Tibial nerve (tissue), 4 donors: Measurements from ENCODE around the gene SETDB2. TPM values are rescaled to one million over a fixed set of nuclear protein-coding genes. Genes with fewer than 3 reads are reported as not detected.

Source experiments
- DNase-seq, 2 donors: peaks; one replicate each; pipeline ENCODE4 v3.0.0-alpha.2; 2019; ENCODE audit warnings: low spot score in 2 of 2
- H3K27ac ChIP-seq, 4 donors: fragments of 200-600 bp; sonication (generic) in 3 of 4; one replicate each; pipeline ENCODE4 v1.5.1; 2017 to 2019; ENCODE audit warnings: mild to moderate bottlenecking in 1 of 4
- H3K27me3 ChIP-seq, 2 donors: fragments of 200-600 bp; sonication (generic) in 1 of 2; one replicate each; pipeline versions ENCODE4 v1.5.1 to v1.6.0; 2017 to 2019
- H3K36me3 ChIP-seq, 3 donors: fragments of 200-600 bp; sonication (generic); one replicate each; pipeline ENCODE4 v1.5.1; 2018 to 2019
- H3K4me1 ChIP-seq, 4 donors: fragments of 200-600 bp; sonication (generic) in 3 of 4; one replicate each; pipeline ENCODE4 v1.5.1; 2017 to 2019
- H3K4me3 ChIP-seq, 4 donors: fragments of 200-600 bp; sonication (generic) in 3 of 4; one replicate each; pipeline ENCODE4 v1.5.1; 2017 to 2019; ENCODE audit warnings: mild to moderate bottlenecking in 1 of 4, moderate library complexity in 1 of 4
- H3K9me3 ChIP-seq, 4 donors: fragments of 200-600 bp; sonication (generic) in 3 of 4; one replicate each; pipeline ENCODE4 v1.5.1; 2017 to 2019
- EP300 ChIP-seq, 2 donors: sonication (generic); formaldehyde crosslinking; IDR thresholded peaks; one replicate each; pipeline ENCODE4 v1.6.1; 2017; ENCODE audit warnings: antibody characterized with exemption in 2 of 2, mild to moderate bottlenecking in 1 of 2
- POLR2A ChIP-seq, 2 donors: fragments of 450-650 bp; IDR thresholded peaks; one replicate each; pipeline ENCODE4 v1.6.1; 2017; ENCODE audit warnings: antibody characterized with exemption in 2 of 2, mild to moderate bottlenecking in 2 of 2, moderate library complexity in 2 of 2
- WGBS, 2 donors: methylation state at CpG; one replicate each; pipeline ENCODE4 v1.1.5; 2018; 5-methylcytosine and 5-hydroxymethylcytosine counted together
- total RNA-seq, 4 donors: library from RNA; depleted of rRNA; stranded (reverse); fragments of >200 nt; gene quantifications; one replicate each; pipeline ENCODE4 v1.1.0, GENCODE V29; 2016
- TF ChIP-seq, protein P1 (sequence below), 5 experiments: fragments of 200-600 bp in 3 of 5; fragments of 450-650 bp in 2 of 5; sonication (generic) in 3 of 5; IDR thresholded peaks; one replicate each; pipeline ENCODE4 v1.5.1; 2016 to 2019; ENCODE audit warnings: antibody characterized with exemption in 5 of 5, mild to moderate bottlenecking in 3 of 5, moderate library complexity in 2 of 5

SETDB2 gene
- total RNA-seq, 4 donors from 2014 or later: 9.2 to 16.5 (median 13.0) TPM

DNA sequence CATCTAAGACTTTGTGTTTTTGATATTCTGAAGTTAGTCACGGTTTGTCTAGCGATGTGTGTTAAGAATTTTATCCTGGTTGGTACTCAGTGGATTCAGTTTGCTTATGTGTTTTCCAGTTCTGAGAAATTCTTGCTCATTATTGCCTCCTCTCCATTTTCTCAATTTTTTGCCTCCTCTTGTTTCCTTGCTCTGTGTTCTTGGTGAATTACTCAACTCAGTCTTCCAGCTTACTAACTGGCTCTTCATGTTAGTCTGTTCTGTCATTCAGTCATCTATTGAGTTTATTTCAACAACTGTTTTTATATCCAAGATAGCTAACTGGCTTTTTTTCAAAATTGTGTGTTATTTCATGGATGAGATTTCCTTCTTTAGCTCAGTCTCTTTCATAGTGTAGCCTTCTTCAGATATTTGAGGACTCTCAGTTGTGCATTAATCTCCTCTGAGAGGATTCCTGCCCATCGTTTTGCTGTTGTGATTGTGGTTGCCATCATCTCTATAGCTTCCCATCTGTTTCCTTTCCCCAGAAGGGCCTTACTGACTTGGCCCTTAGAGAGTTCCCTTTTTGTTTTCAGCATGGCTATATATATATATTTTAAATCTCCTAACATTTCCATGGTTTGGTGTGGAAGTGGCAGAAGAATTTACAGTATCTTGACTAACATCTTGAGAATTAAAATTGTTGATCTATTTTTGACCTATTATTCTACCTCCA, 6.2 kb downstream of the SETDB2 start:
- Histone ChIP-seq H3K36me3 (peaks cover 0 to 19% (median 0%) of the 10 kb centered on the region in 3 donors), H3K27ac (peak overlapping the region in 1 of 4 donors; percentile 5), H3K9me3 (no peaks in the 10 kb centered on the region), H3K4me1 (peaks cover 0 to 55% (median 17%) of the 10 kb centered on the region in 4 donors), H3K27me3 (no peaks in the 10 kb centered on the region), H3K4me3 (no peak overlapping the region)
- DNase-seq: no peak
- TF ChIP-seq EP300 (IDR thresholded peaks at IDR 0.05) (no peak), POLR2A (IDR thresholded peaks at IDR 0.05) (no peak)
- TF ChIP-seq, protein P1, sequence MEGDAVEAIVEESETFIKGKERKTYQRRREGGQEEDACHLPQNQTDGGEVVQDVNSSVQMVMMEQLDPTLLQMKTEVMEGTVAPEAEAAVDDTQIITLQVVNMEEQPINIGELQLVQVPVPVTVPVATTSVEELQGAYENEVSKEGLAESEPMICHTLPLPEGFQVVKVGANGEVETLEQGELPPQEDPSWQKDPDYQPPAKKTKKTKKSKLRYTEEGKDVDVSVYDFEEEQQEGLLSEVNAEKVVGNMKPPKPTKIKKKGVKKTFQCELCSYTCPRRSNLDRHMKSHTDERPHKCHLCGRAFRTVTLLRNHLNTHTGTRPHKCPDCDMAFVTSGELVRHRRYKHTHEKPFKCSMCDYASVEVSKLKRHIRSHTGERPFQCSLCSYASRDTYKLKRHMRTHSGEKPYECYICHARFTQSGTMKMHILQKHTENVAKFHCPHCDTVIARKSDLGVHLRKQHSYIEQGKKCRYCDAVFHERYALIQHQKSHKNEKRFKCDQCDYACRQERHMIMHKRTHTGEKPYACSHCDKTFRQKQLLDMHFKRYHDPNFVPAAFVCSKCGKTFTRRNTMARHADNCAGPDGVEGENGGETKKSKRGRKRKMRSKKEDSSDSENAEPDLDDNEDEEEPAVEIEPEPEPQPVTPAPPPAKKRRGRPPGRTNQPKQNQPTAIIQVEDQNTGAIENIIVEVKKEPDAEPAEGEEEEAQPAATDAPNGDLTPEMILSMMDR (IDR thresholded peaks at IDR 0.05): no peak
- 86% methylated on average over 3 of the region's 3 CpGs for WGBS, 2 donors

DNA sequence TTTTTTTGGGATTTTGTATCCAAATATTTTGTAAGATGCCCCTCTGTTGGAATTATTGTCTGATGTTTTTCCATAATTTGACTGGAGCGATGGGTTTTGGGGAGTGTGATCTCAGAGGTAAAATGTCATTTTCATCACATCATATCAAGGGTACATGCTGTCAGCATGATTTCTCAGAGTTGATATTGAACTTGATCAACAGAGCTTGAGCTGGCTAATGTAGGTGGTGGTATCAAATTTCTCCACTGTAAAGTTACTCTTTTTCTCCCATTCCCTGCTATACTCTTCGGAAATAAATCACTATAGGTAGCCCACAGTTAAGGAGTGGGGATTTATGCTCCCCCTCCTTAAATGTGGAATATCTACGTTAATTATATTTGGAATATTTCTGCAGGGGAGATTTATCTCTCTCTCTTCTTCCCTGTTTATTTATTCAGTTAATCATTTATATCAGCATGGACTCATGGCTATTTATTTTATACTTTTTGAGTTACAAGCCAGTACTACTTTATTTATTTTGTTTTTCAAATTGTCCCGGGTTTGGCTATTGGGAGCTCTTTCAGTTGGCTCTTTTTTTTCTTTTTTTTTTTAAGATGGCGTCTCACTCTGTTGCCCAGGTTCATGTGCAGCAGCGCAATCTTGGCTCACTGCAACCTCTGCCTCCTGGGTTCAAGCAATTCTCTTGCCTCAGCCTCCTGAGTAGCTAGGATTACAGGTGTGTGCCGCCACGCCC, 8.8 kb downstream of the SETDB2 start:
- Histone ChIP-seq H3K27me3 (no peaks in the 10 kb centered on the region), H3K4me1 (peaks cover 0 to 37% (median 0%) of the 10 kb centered on the region in 4 donors), H3K27ac (no peak overlapping the region), H3K9me3 (no peaks in the 10 kb centered on the region), H3K4me3 (no peak overlapping the region), H3K36me3 (peaks cover 0 to 19% (median 0%) of the 10 kb centered on the region in 3 donors)
- no peak for DNase-seq
- TF ChIP-seq EP300 (IDR thresholded peaks at IDR 0.05) (no peak), POLR2A (IDR thresholded peaks at IDR 0.05) (no peak)
- TF ChIP-seq, protein P1 (IDR thresholded peaks at IDR 0.05): no peak
- WGBS, 2 donors: 92 to 98% methylated on average over 8 of the region's 8 CpGs

DNA sequence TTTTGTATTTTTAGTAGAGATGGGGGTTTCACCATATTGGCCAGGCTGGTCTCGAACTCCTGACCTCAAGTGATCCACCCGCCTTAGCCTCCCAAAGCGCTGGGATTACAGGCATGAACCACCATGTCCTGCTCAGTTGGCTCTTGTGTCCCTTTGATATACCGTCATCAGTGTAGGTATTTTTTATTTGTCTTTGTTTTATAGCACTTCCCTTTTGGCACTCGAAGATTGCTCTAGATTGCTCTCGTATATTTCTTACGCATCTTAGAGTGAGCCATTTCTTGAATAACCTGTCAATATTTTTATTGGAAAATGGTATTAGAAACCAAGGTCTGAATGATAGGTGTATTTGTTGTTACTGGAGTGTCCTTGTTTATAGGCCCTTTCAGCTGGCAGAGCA, 9.4 kb downstream of the SETDB2 start:
- peaks cover 0 to 22% (median 0%) of the 10 kb centered on the region in 3 donors for H3K36me3 ChIP-seq
- no peaks in the 10 kb centered on the region for H3K27me3 ChIP-seq
- no peaks in the 10 kb centered on the region for H3K9me3 ChIP-seq
- WGBS, 2 donors: 96 to 97% methylated on average over 7 of the region's 7 CpGs
- no peak overlapping the region for H3K27ac ChIP-seq
- no peak overlapping the region for H3K4me3 ChIP-seq
- H3K4me1 ChIP-seq: peaks cover 0 to 32% (median 0%) of the 10 kb centered on the region in 4 donors
- DNase-seq: no peak
- TF ChIP-seq EP300 (IDR thresholded peaks at IDR 0.05) (no peak), POLR2A (IDR thresholded peaks at IDR 0.05) (no peak)
- TF ChIP-seq, protein P1 (IDR thresholded peaks at IDR 0.05): no peak

DNA sequence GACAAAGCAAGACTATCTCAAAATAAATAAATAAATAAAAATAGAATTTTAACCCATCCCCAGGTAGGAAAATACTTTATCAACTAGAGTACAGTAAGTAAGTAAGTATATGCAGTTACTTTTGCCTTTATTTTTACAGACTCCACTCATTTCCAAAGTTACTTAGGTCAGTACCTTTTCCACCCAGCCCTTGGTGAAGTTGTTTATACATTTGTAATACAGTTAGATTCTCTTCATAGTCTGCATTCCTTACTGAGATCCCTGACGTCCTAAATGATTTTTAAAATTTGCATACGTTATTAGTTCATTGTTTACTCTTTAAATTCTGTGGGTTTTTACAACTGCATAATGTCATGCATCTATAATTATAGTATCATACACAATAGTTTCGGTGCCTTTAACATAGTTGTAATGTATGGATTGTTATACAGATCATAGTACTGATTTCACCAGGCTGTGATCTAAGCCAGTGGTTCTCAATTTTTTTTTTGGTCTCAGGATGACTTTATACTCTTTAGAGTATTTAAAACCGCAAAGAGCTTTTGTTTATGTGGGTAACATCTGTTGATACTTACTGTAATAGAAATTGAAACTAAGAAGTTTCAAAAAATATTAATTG, 10.4 kb downstream of the SETDB2 start:
- TF ChIP-seq, protein P1 (IDR thresholded peaks at IDR 0.05): no peak
- TF ChIP-seq EP300 (IDR thresholded peaks at IDR 0.05) (no peak), POLR2A (IDR thresholded peaks at IDR 0.05) (no peak)
- H3K27ac ChIP-seq: peak overlapping the region in 2 of 4 donors; percentile 8 to 31
- H3K36me3 ChIP-seq: peaks cover 0 to 18% (median 0%) of the 10 kb centered on the region in 3 donors
- H3K27me3 ChIP-seq: no peaks in the 10 kb centered on the region
- no peak overlapping the region for H3K4me3 ChIP-seq
- 50% methylated on average over 4 of the region's 4 CpGs for WGBS, 2 donors
- DNase-seq: no peak
- H3K9me3 ChIP-seq: no peaks in the 10 kb centered on the region
- H3K4me1 ChIP-seq: peaks cover 0 to 29% (median 0%) of the 10 kb centered on the region in 4 donors
